Purkinje cell (primary cell): ENCODE data around the gene CIZ1. TPM values are rescaled to one million over a fixed set of nuclear protein-coding genes. Genes with fewer than 3 reads are reported as not detected.

Experiments used
- polyA plus RNA-seq: library from polyadenylated mRNA; unstranded; fragments of >200 nt; fragmentation: Nextera tagmentation; gene quantifications from 2 replicates; pipeline ENCODE4 v1.2.1, GENCODE V29; 2014

CIZ1 gene
- polyA plus RNA-seq = 21.3 and 22.2 TPM in 2 replicates

DNA sequence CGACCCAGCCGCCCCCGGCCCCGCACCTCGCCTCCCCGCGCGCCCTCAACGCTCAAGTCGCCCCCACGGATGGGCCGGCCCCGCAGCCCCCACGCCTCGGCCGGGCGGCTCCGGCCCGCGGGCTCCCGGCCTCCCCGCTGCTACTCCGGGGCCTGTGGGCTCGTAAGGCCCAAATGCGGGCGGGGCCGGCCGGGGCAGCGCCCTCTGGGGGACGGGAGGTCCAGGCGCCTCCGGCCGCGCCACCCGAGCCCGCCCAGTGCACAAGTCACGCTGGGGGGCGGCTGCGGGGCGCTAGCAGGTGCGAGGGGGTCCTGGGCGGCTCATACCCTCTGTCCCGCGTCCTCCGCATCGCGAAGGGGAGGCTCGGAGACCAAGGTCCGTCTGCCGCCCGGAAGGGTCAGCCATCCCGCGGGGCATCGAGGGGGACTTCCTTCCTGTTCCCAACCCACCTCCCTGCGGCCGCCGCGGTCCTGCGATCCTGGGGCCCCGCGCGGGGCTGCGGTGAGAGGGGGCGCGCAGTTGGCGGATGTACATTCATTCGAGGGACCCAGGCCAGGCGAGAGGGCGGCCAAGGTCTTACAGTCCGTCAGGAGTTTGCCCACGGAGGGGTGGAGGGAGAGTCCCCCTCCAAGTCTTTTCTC is at the start of gene CIZ1:
CIZ1 (minus strand) TSS at position 167 of the 641 bp plus-strand sequence. CDS start 715 bp downstream, outside the sequence.

GRCh38 chr9:128203024-128203706 is 11.8 kb upstream of the CIZ1 start, which contains the start of gene DNM1:
Gene DNM1, plus strand, starts transcription at chr9:128203379. Its CDS starts 92 bp downstream, at chr9:128203471.

DNA sequence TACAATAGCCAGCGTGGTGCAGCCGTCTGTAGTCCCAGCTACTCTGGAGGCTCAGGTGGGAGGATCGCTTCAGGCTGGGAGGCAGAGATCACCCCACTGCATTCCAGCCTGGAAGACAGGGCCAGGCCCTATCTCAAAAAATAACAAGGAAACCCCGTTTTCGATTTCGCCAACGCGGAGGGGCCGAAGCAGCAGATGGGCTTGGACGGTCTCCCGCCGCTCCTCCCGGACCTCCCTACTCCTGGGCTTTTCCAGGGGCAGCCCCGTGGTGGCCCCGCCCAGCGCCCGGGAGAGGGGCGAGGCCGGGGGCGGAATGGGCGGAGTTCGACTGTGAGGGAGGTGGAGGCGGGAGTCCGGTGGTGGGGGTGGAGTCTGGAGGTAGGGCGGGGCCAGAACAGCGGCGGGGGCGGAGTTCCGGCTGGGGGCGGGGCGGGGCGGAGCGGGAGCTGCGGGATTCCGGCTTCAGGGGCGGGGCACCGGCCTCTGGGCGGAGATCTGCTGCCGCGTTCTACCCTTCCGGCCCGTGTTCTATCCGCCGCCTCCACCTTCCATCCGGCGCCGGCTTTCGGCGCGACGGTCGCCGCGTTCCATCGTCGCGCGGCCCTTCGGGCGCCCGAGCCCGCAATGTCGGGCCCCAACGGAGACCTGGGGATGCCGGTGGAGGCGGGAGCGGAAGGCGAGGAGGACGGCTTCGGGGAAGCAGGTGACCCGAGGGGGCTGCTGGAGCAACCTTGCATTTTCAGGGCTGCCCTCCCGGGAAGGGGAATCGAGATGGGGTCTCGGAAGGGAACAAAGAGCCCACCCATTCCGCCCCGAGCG is 31.4 kb downstream of the CIZ1 start, which contains the start of gene BBLN:
BBLN (plus strand) TSS at position 482 of the 819 bp plus-strand sequence; CDS start at position 625, 143 bp downstream.

GRCh38 chr9:128149001-128149701 is 42.2 kb downstream of the CIZ1 start, which contains the start of gene LCN2:
Gene LCN2, plus strand, starts transcription at chr9:128149453. Its CDS starts 73 bp downstream, at chr9:128149526.

DNA sequence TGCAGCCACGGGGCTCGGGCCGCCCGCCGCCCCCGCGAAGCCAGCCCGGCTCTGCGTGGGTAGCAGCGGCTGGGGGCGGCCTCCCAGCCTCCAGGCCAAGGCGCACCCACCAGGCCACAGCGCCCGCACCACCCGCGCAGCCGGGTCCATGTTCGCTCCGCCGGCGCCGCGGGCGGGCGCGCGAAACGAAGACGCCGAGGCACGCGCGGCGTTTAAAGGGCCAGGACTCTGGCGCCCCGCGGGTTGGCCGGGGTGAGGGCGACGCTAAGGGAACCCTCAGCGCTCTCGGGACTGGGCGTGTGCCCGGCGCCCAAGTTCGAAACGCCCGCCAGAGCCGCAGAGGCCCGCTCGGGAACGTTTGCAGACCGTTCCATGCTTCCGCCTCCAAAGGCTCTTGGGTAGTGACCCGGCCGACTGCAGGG is 63.8 kb downstream of the CIZ1 start, which contains the start of gene PTGES2:
PTGES2 (minus strand) TSS at position 162 of the 422 bp plus-strand sequence; CDS start at position 150, 12 bp downstream.

Other genes starting within 250 kb of the CIZ1 start
- 1.2 and 4.2 TPM in 2 replicates for gene EEIG1, start 210.6 kb downstream of the CIZ1 start, polyA plus RNA-seq
- gene NAIF1, start 124.3 kb downstream of the CIZ1 start, polyA plus RNA-seq = 2.3 and 4.7 TPM in 2 replicates
- 5.9 and 7.0 TPM in 2 replicates for gene SLC25A25, start 123.3 kb downstream of the CIZ1 start, polyA plus RNA-seq
- gene PTGES2, start 63.8 kb downstream of the CIZ1 start, polyA plus RNA-seq = 6.8 and 6.9 TPM in 2 replicates
- not detected in 2 replicates for gene LCN2, start 42.1 kb downstream of the CIZ1 start, polyA plus RNA-seq
- 10.5 and 53.4 TPM in 2 replicates for gene BBLN, start 31.3 kb downstream of the CIZ1 start, polyA plus RNA-seq
- gene DNM1, start 11.8 kb upstream of the CIZ1 start, polyA plus RNA-seq = 35.0 and 55.1 TPM in 2 replicates
- 33.1 and 34.8 TPM in 2 replicates for gene GOLGA2, start 84.4 kb upstream of the CIZ1 start, polyA plus RNA-seq
- gene SWI5, start 84.7 kb upstream of the CIZ1 start, polyA plus RNA-seq = 31.8 and 33.4 TPM in 2 replicates
- gene TRUB2, start 130.9 kb upstream of the CIZ1 start, polyA plus RNA-seq = 1.9 and 9.7 TPM in 2 replicates
- gene COQ4, start 131.3 kb upstream of the CIZ1 start, polyA plus RNA-seq = 46.4 and 53.8 TPM in 2 replicates
- gene SLC27A4, start 149.0 kb upstream of the CIZ1 start, polyA plus RNA-seq = 10.0 and 14.7 TPM in 2 replicates
- gene URM1, start 179.8 kb upstream of the CIZ1 start, polyA plus RNA-seq = 5.7 and 7.6 TPM in 2 replicates
- gene CERCAM, start 229.3 kb upstream of the CIZ1 start, polyA plus RNA-seq = 0.14 and 1.6 TPM in 2 replicates